ENCODE data around the gene TIGD1.

DNA sequence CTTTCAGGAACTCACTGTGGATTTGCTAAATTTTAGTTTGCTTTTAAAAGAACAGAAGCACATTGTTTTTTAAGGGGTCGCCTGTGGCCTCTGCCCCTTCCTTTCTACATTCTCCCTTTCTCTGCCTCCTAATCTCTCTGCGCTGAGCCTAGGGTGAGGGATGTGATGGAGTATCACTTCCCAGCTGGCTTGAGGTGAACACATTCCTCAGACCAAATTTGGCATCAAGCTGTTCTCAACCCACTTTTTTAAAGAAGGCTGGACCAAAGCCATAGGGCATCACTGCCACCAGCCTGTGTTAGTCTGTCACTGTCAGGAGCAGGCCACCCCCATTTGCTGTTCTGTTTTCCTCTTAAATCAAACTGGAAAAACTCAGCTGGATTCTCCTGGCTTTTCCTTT, 27.5 kb upstream of the TIGD1 start:
- no peak for TF ChIP-seq POLR2A (IDR thresholded peaks at IDR 0.05; ENCODE audit: low read depth, low read length)
- TF ChIP-seq POLR2AphosphoS5 (IDR thresholded peaks at IDR 0.05; ENCODE audit: low read depth, low read length): no peak
